Cardiac muscle cell (in vitro differentiated cells and primary cell): ENCODE measurements around the gene ING5. TPM values are rescaled to one million over a fixed set of nuclear protein-coding genes. Genes with fewer than 3 reads are reported as not detected.
A peak's percentile ranks its signal among the peaks of the same experiment; 100 is the strongest.
"Not testable (repeated sequence)": the region's sequence is repeated elsewhere in the genome, so short reads cannot be mapped to it uniquely, and the experiment has no call there.

Experiments used
- DNase-seq, 2 donors: peaks; one replicate each; pipeline versions ENCODE4 v3.0.0 to v3.0.0-alpha.2; 2010 to 2017; ENCODE audit warnings: low read depth in 1 of 2, low spot score in 1 of 2
- H3K27ac ChIP-seq: fragments of 200-600 bp; sonication (generic); 2 replicates; pipeline ENCODE4 v1.5.1; 2016
- H3K27me3 ChIP-seq: fragments of 200-600 bp; sonication (generic); 2 replicates; pipeline ENCODE4 v1.6.0; 2016; ENCODE audit warnings: control low read depth
- H3K36me3 ChIP-seq: fragments of 200-600 bp; sonication (generic); 2 replicates; pipeline ENCODE4 v1.5.1; 2016; ENCODE audit warnings: control low read depth
- H3K4me1 ChIP-seq: fragments of 200-600 bp; sonication (generic); 2 replicates; pipeline ENCODE4 v1.8.1; 2017; ENCODE audit warnings: low read depth, mild to moderate bottlenecking, mixed run types
- H3K4me3 ChIP-seq: fragments of 200-600 bp; sonication (generic); 2 replicates; pipeline ENCODE4 v1.5.1; 2016; ENCODE audit warnings: mild to moderate bottlenecking
- H3K9me3 ChIP-seq: fragments of 200-600 bp; sonication (generic); 2 replicates; pipeline ENCODE4 v1.5.1; 2017; ENCODE audit warnings: low read depth, mild to moderate bottlenecking, control low read depth
- CTCF ChIP-seq: IDR thresholded peaks from 2 replicates; pipeline ENCODE4 v1.5.1; 2012; ENCODE audit warnings: low read depth, mild to moderate bottlenecking, low read length
- polyA plus RNA-seq: library from polyadenylated mRNA; unstranded; fragments of >200 nt; fragmentation: Nextera tagmentation; extraction: Ambion mirVana; gene quantifications from 2 replicates; pipeline ENCODE4 v1.2.1, GENCODE V29; 2016
- total RNA-seq: library from RNA; depleted of rRNA; stranded (reverse); fragments of >200 nt; gene quantifications from 2 replicates; pipeline ENCODE4 v1.2.3, GENCODE V29; 2016

Gene ING5
- total and polyA plus RNA-seq, 2 experiments from 2014 or later = 16.3 to 53.6 TPM

- H3K36me3 ChIP-seq = peaks cover 3% of the 10 kb centered on the region
- no peaks in the 10 kb centered on the region for H3K27me3 ChIP-seq
- DNase-seq = no peak
- H3K27ac ChIP-seq = no peak overlapping the region
- no peaks in the 10 kb centered on the region for H3K9me3 ChIP-seq
- no peak for TF ChIP-seq CTCF
- no peaks in the 10 kb centered on the region for H3K4me1 ChIP-seq
- no peak overlapping the region for H3K4me3 ChIP-seq
Observed at GRCh38 chr2:241660593-241661213, 41.1 kb upstream of the ING5 start.

GRCh38 chr2:241662731-241663130 lies 39.1 kb upstream of the ING5 start:
- H3K4me3 ChIP-seq, H3K4me1 ChIP-seq, H3K27me3 ChIP-seq, H3K27ac ChIP-seq, DNase-seq, H3K36me3 ChIP-seq, H3K9me3 ChIP-seq: not testable (repeated sequence)

- Histone ChIP-seq H3K27me3 (no peaks in the 10 kb centered on the region), H3K36me3 (no peaks in the 10 kb centered on the region), H3K4me1 (peaks cover 9% of the 10 kb centered on the region), H3K27ac (no peak overlapping the region), H3K9me3 (no peaks in the 10 kb centered on the region), H3K4me3 (no peak overlapping the region)
- no peak for DNase-seq
- no peak for TF ChIP-seq CTCF
Observed at GRCh38 chr2:241665731-241666440, 36.0 kb upstream of the ING5 start.

DNA sequence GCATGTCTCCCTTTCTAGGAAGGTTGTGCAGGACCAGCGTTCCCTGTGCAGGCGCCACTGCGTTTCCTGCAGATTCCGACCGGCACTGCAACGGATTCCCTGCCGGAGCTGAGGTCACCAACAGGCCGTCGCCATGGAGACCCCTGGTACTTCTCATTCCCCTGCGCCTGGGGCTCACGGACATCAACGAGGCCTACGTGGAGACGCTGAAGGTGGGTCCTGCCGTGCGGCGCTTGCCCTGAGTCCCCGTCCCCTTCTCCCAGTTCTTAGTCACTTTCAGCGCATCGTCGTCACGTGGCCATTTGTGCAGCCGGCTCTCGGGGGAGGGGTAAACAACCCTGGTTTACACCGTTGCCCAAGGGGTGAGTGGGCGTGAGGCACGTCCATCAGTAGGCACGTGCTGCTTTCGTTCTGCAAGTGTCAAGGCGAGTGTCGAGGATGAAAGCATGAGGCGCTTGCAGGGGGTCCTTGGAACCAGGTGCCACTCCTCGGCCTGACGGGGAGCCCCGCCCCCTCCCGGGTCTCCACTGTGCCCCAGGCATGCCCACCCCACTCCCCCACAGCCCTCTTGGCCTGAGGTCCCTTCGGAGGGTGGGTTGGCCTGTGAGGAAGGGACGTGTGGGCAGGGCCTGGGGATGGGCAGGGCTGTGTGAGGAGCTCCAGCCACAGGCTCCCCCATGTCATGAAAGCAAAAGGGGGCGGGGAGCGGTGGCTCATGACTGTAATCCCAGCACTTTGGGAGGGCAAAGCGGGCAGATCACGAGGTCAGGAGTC lies 35.0 kb upstream of the ING5 start:
- no peaks in the 10 kb centered on the region for H3K36me3 ChIP-seq
- peaks cover 9% of the 10 kb centered on the region for H3K4me1 ChIP-seq
- no peak overlapping the region for H3K4me3 ChIP-seq
- peak; percentile 20 to 55 for DNase-seq
- no peaks in the 10 kb centered on the region for H3K27me3 ChIP-seq
- TF ChIP-seq CTCF = no peak
- H3K27ac ChIP-seq = no peak overlapping the region
- H3K9me3 ChIP-seq = no peaks in the 10 kb centered on the region

- DNase-seq = no peak
- no peak for TF ChIP-seq CTCF
- H3K36me3 ChIP-seq = peaks cover 6% of the 10 kb centered on the region
- H3K4me3 ChIP-seq = no peak overlapping the region
- no peaks in the 10 kb centered on the region for H3K9me3 ChIP-seq
- no peak overlapping the region for H3K27ac ChIP-seq
- no peaks in the 10 kb centered on the region for H3K27me3 ChIP-seq
- H3K4me1 ChIP-seq = peaks cover 9% of the 10 kb centered on the region
Observed at GRCh38 chr2:241668354-241668753, 33.5 kb upstream of the ING5 start.

DNA sequence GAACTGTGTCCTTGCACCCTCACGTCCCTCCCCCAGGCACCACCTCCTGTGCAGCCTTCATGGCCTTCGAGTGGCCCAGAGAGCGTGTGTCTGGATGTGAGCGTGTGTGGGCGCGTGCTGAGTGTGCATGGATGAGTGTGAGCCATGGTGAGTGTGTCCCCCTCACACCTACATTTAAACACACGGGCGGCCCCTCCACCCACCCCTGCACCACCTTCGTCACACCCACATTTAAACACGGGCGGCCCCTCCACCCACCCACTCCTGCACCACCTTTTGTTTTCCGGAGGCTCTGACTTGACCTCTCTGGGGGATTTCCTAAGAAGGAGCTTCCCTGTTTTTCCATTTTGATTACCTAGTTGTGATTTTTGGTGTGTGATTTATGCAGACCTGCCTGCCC lies 33.0 kb upstream of the ING5 start:
- no peak overlapping the region for H3K27ac ChIP-seq
- no peaks in the 10 kb centered on the region for H3K9me3 ChIP-seq
- no peak for DNase-seq
- no peak overlapping the region for H3K4me3 ChIP-seq
- TF ChIP-seq CTCF = no peak
- no peaks in the 10 kb centered on the region for H3K27me3 ChIP-seq
- H3K4me1 ChIP-seq = peaks cover 9% of the 10 kb centered on the region
- H3K36me3 ChIP-seq = peaks cover 6% of the 10 kb centered on the region
